H1 (cell line): ENCODE measurements around the gene NOL9. TPM values are rescaled to one million over a fixed set of nuclear protein-coding genes. Genes with fewer than 3 reads are reported as not detected.

ENCODE experiments used
- CTCF ChIA-PET: fragments of 300-600 bp; sonication (Branson Sonifier 250); formaldehyde crosslinking; loops from one replicate; lab custom pipeline; 2021; ENCODE audit not compliant: partially characterized antibody; lab: Charles Lee
- POLR2A ChIA-PET: fragments of 300-600 bp; sonication (Branson Sonifier 250); formaldehyde crosslinking; loops from one replicate; lab custom pipeline; 2021; ENCODE audit warnings: inconsistent platforms; ENCODE audit not compliant: partially characterized antibody; lab: Charles Lee
- DNase-seq, 2 experiments: peaks; one replicate each; pipeline versions ENCODE4 v3.0.0 to v3.0.0-alpha.2; 2010 to 2022; ENCODE audit warnings: low spot score in 2 of 2, low read depth in 1 of 2, mixed read lengths in 1 of 2
- FAIRE-seq: peaks from 2 replicates; lab custom pipeline; 2011; peaks lifted over from hg19 to GRCh38; lab: Jason Lieb, UNC
- H2AFZ ChIP-seq: 2 replicates; pipeline ENCODE4 v1.8.1; 2012; ENCODE audit warnings: low read length, inconsistent platforms
- H2AK5ac ChIP-seq: 2 replicates; pipeline ENCODE4 v1.6.1; 2013; ENCODE audit warnings: low read depth, low read length
- H2BK120ac ChIP-seq: replicated peaks from 2 replicates; pipeline ENCODE3; 2013; ENCODE audit warnings: low read depth, low read length, inconsistent platforms
- H2BK12ac ChIP-seq: 2 replicates; pipeline ENCODE4 v1.6.1; 2013; ENCODE audit warnings: low read depth, low read length
- H2BK15ac ChIP-seq: 2 replicates; pipeline ENCODE4 v1.6.1; 2013; ENCODE audit warnings: low read length
- H2BK20ac ChIP-seq: 2 replicates; pipeline ENCODE4 v1.6.1; 2013; ENCODE audit warnings: low read length
- H2BK5ac ChIP-seq: 2 replicates; pipeline ENCODE4 v1.6.1; 2013; ENCODE audit warnings: low read depth, low read length
- H3K14ac ChIP-seq: 2 replicates; pipeline ENCODE4 v1.6.1; 2013; ENCODE audit warnings: inconsistent platforms; ENCODE audit not compliant: insufficient read length
- H3K18ac ChIP-seq: 2 replicates; pipeline ENCODE4 v1.6.1; 2013; ENCODE audit warnings: low read length; ENCODE audit errors: extremely low read depth
- H3K23ac ChIP-seq: 2 replicates; pipeline ENCODE4 v1.6.1; 2013; ENCODE audit warnings: inconsistent platforms; ENCODE audit not compliant: insufficient read length
- H3K23me2 ChIP-seq: 2 replicates; pipeline ENCODE4 v1.6.1; 2013; ENCODE audit warnings: low read depth, low read length
- H3K27ac ChIP-seq: 2 replicates; pipeline ENCODE4 v1.6.1; 2011; ENCODE audit warnings: low read depth, low read length, inconsistent platforms
- H3K27me3 ChIP-seq, 4 experiments: replicated peaks in 1 of 4; 1 replicate in 1 of 4; 2 replicates in 3 of 4; pipeline versions ENCODE4 v1.6.1 to v1.8.1; 2011 to 2013; ENCODE audit warnings: low read length in 3 of 4, mild to moderate bottlenecking in 3 of 4, inconsistent platforms in 2 of 4, mixed read lengths in 2 of 4, moderate library complexity in 1 of 4; ENCODE audit not compliant: control insufficient read depth in 3 of 4, insufficient read depth in 3 of 4; ENCODE audit errors: extremely low read depth in 1 of 4
- H3K36me3 ChIP-seq, 4 experiments: 2 replicates each; pipeline versions ENCODE4 v1.6.1 to v1.8.1; 2011 to 2013; ENCODE audit warnings: mild to moderate bottlenecking in 4 of 4, low read length in 3 of 4, moderate library complexity in 2 of 4, control low read depth in 1 of 4, inconsistent platforms in 1 of 4; ENCODE audit not compliant: insufficient read depth in 4 of 4, control insufficient read depth in 2 of 4
- H3K4ac ChIP-seq: replicated peaks from 2 replicates; pipeline ENCODE3; 2013; ENCODE audit warnings: low read length, low read depth, mixed read lengths, inconsistent platforms; ENCODE audit not compliant: insufficient read length
- H3K4me1 ChIP-seq, 4 experiments: replicated peaks in 1 of 4; 1 replicate in 1 of 4; 2 replicates in 3 of 4; pipeline versions ENCODE4 v1.6.1 to v1.8.1; 2011 to 2013; ENCODE audit warnings: low read length in 3 of 4, inconsistent platforms in 2 of 4, mixed read lengths in 1 of 4; ENCODE audit not compliant: insufficient read depth in 4 of 4, control insufficient read depth in 3 of 4
- H3K4me2 ChIP-seq, 2 experiments: 2 replicates each; pipeline versions ENCODE4 v1.6.1 to v1.8.1; 2011 to 2013; ENCODE audit warnings: low read depth in 2 of 2, low read length in 2 of 2, control low read depth in 1 of 2, inconsistent platforms in 1 of 2, mild to moderate bottlenecking in 1 of 2; ENCODE audit not compliant: insufficient read depth in 1 of 2
- H3K4me3 ChIP-seq, 4 experiments: fragments of 200-600, 300-600 bp in 1 of 4; sonication (generic), shearing (Covaris generic), sonication (Bioruptor Twin) in 1 of 4; 2 replicates each; pipeline versions ENCODE4 v1.5.1 to v1.8.1; 2011 to 2016; ENCODE audit warnings: low read length in 4 of 4, low read depth in 3 of 4, control low read depth in 2 of 4, inconsistent platforms in 2 of 4, mild to moderate bottlenecking in 2 of 4, mixed read lengths in 1 of 4, moderate library complexity in 1 of 4; ENCODE audit not compliant: insufficient read depth in 2 of 4; ENCODE audit errors: extremely low read depth in 1 of 4
- H3K56ac ChIP-seq: replicated peaks from 2 replicates; pipeline ENCODE3; 2013; ENCODE audit warnings: low read depth, mild to moderate bottlenecking, mixed read lengths, low read length, inconsistent platforms; ENCODE audit not compliant: insufficient read length
- H3K79me1 ChIP-seq: 2 replicates; pipeline ENCODE4 v1.6.1; 2013; ENCODE audit warnings: low read depth, low read length, control low read depth
- H3K79me2 ChIP-seq, 2 experiments: 2 replicates each; pipeline versions ENCODE4 v1.6.1 to v1.8.1; 2012 to 2013; ENCODE audit warnings: low read length in 2 of 2, mild to moderate bottlenecking in 2 of 2, inconsistent platforms in 1 of 2; ENCODE audit not compliant: insufficient read depth in 2 of 2, control insufficient read depth in 1 of 2
- H3K9ac ChIP-seq, 4 experiments: replicated peaks in 1 of 4; 1 replicate in 1 of 4; 2 replicates in 3 of 4; pipeline versions ENCODE4 v1.6.1 to v1.8.1; 2011 to 2013; ENCODE audit warnings: low read depth in 3 of 4, low read length in 3 of 4, control low read depth in 2 of 4, mild to moderate bottlenecking in 2 of 4, moderate library complexity in 2 of 4, inconsistent platforms in 1 of 4; ENCODE audit errors: extremely low read depth in 1 of 4
- H3K9me3 ChIP-seq, 2 experiments: 2 replicates each; pipeline versions ENCODE4 v1.6.1 to v1.8.1; 2012 to 2013; ENCODE audit warnings: mild to moderate bottlenecking in 2 of 2, moderate library complexity in 2 of 2, control low read depth in 1 of 2, inconsistent platforms in 1 of 2, low read depth in 1 of 2, low read length in 1 of 2, mixed read lengths in 1 of 2; ENCODE audit not compliant: insufficient read depth in 2 of 2
- H4K20me1 ChIP-seq, 2 experiments: replicated peaks in 1 of 2; 2 replicates each; pipeline versions ENCODE3 to v1.8.1; 2011 to 2013; ENCODE audit warnings: inconsistent platforms in 2 of 2, low read length in 2 of 2, mild to moderate bottlenecking in 1 of 2; ENCODE audit not compliant: insufficient read depth in 2 of 2, control insufficient read depth in 1 of 2
- H4K5ac ChIP-seq: 2 replicates; pipeline ENCODE4 v1.6.1; 2013; ENCODE audit warnings: low read length, low read depth, mixed read lengths, inconsistent platforms; ENCODE audit not compliant: insufficient read length
- H4K8ac ChIP-seq: 2 replicates; pipeline ENCODE4 v1.8.0; 2013; ENCODE audit warnings: mild to moderate bottlenecking, moderate library complexity, low read length, inconsistent platforms; ENCODE audit not compliant: insufficient read depth; ENCODE audit errors: extremely low read depth
- H4K91ac ChIP-seq: replicated peaks from 2 replicates; pipeline ENCODE3; 2013; ENCODE audit warnings: low read length, mixed read lengths, inconsistent platforms; ENCODE audit not compliant: insufficient read length
- CREB1 ChIP-seq: IDR thresholded peaks from 2 replicates; pipeline ENCODE4 v1.6.1; 2012; ENCODE audit warnings: inconsistent platforms
- E2F6 ChIP-seq: IDR thresholded peaks from 2 replicates; pipeline ENCODE4 v1.6.1; 2012; ENCODE audit warnings: inconsistent platforms
- EZH2 ChIP-seq: fragments of 200-600 bp; sonication (generic); IDR thresholded peaks from 2 replicates; pipeline ENCODE4 v1.7.1; 2012; ENCODE audit warnings: low read depth, mild to moderate bottlenecking, moderate library complexity, low read length, inconsistent platforms; ENCODE audit not compliant: severe bottlenecking
- JUN ChIP-seq: IDR thresholded peaks from 2 replicates; pipeline ENCODE4 v1.6.1; 2011; ENCODE audit warnings: low read depth, mild to moderate bottlenecking, improper control_type of control experiment, low read length
- MAX ChIP-seq: IDR thresholded peaks from 2 replicates; pipeline ENCODE4 v1.6.1; 2012; ENCODE audit warnings: inconsistent platforms
- SIN3A ChIP-seq, 2 experiments: IDR thresholded peaks in 1 of 2; conservative IDR thresholded peaks in 1 of 2; 2 replicates each; pipeline ENCODE4 v1.6.1; 2011 to 2012; ENCODE audit warnings: low read length in 2 of 2, improper control_type of control experiment in 1 of 2, low read depth in 1 of 2, mild to moderate bottlenecking in 1 of 2
- SP4 ChIP-seq: IDR thresholded peaks from 2 replicates; pipeline ENCODE4 v1.6.1; 2012; ENCODE audit warnings: low read length, inconsistent platforms
- TEAD4 ChIP-seq: IDR thresholded peaks from 2 replicates; pipeline ENCODE4 v1.6.1; 2012; ENCODE audit warnings: low read depth, low read length, inconsistent platforms, mixed read lengths
- WGBS, 2 experiments: shearing (Covaris generic) in 1 of 2; methylation state at CpG; one replicate each; pipeline versions ENCODE4 v1.1.6 to v1.1.7; 2013 to 2015; ENCODE audit warnings: low lambda C conversion rate in 2 of 2, mixed read lengths in 2 of 2, inconsistent platforms in 1 of 2, low coverage in 1 of 2, missing lambda C conversion rate in 1 of 2; ENCODE audit not compliant: insufficient replicate concordance in 2 of 2, insufficient coverage in 1 of 2, insufficient read length in 1 of 2; ENCODE audit errors: extremely low coverage in 1 of 2, missing lambda C conversion rate in 1 of 2; 5-methylcytosine and 5-hydroxymethylcytosine counted together
- polyA plus RNA-seq, 7 experiments: library from polyadenylated mRNA; depleted of rRNA in 3 of 7; stranded (reverse) in 5 of 7; unstranded in 2 of 7; fragments of >200 nt in 5 of 7; fragments of 200-250 nt in 2 of 7; gene quantifications; 1 replicate in 5 of 7; 2 replicates in 1 of 7; 4 replicates in 1 of 7; pipeline versions ENCODE4 v1.2.1 to v1.2.3, GENCODE V29; 2011 to 2013; ENCODE audit warnings: missing spikeins in 2 of 7, mixed read lengths in 2 of 7
- total RNA-seq: library from RNA; stranded (reverse); fragmentation: NEBNext Ultra II Directional; extraction: Animal tissue kit (Norgen Biotek cat#: 25700); gene quantifications from 2 replicates; pipeline ENCODE4 v1.2.1, GENCODE V29; 2021

Gene NOL9
- total and polyA plus RNA-seq, 2 of the 8 experiments (the other 6 are each of a cell fraction or from before 2014, with no cell fraction given), result 17.1 to 38.1 TPM

GRCh38 chr1:6490181-6491080, 63.9 kb downstream of the NOL9 start:
- Histone ChIP-seq H3K9ac (peak overlapping the region in 1 of 4 experiments; percentile 34; a peak in 2 of 7 replicates), H2AK5ac (no peak overlapping the region), H3K4ac (peak overlapping the region; percentile 51), H4K91ac (peak overlapping the region; percentile 88), H3K56ac (peak overlapping the region; percentile 87), H3K79me1 (no peaks in the 10 kb centered on the region; the same call in 1 of the 2 replicates), H3K14ac (no peak overlapping the region), H2BK5ac (peak overlapping the region; percentile 60; the same call in 1 of the 2 replicates), H3K27ac (no peak overlapping the region), H2BK15ac (peak overlapping the region; percentile 61; the same call in 1 of the 2 replicates), H4K8ac (peak overlapping the region; percentile 80), H4K5ac (peak overlapping the region; percentile 75), H2AFZ (peak overlapping the region; percentile 7; the same call in 1 of the 2 replicates), H3K79me2 (no peaks in the 10 kb centered on the region), H3K27me3 (no peaks in the 10 kb centered on the region; a peak in 2 of 7 replicates), H2BK12ac (no peak overlapping the region), H2BK120ac (peak overlapping the region; percentile 82), H3K4me3 (peak overlapping the region; percentile 45 to 80 (median 68)), H4K20me1 (peaks cover 2 to 3% of the 10 kb centered on the region in 2 experiments), H3K23me2 (peaks cover 13% of the 10 kb centered on the region; the same call in 1 of the 2 replicates), H3K4me2 (peak overlapping the region; percentile 80 to 92), H3K36me3 (no peaks in the 10 kb centered on the region), H3K18ac (peak overlapping the region; percentile 90), H3K23ac (no peak overlapping the region), H3K4me1 (peaks cover 0 to 28% (median 14%) of the 10 kb centered on the region in 4 experiments; a peak in 6 of 7 replicates), H2BK20ac (no peak overlapping the region), H3K9me3 (no peaks in the 10 kb centered on the region)
- CTCF ChIA-PET, result interaction anchor here (0.6 to 12.0 kb wide), 22 partner anchors 8 to 146 kb away, joined by 3 to 168 read pairs (median 4); partner anchors contain the start of gene NOL9
- POLR2A ChIA-PET, result interaction anchor here (0.6 to 1.6 kb wide), 12 partner anchors 12 to 245 kb away, joined by 3 to 8 read pairs (median 3); no protein-coding TSS in a partner anchor
- 2% methylated on average over 36 of the region's 70 CpGs; no CpG with 5 or more reads in 1 of the 2 experiments for WGBS, 2 experiments
- peak in 1 of 2 experiments; percentile 90 for DNase-seq
- FAIRE-seq, result no peak
- TF ChIP-seq CREB1 (peak; percentile 48; the same call in 1 of the 2 replicates), EZH2 (no peak), MAX (peak; percentile 56; the same call in 1 of the 2 replicates), E2F6 (peak; percentile 21; the same call in 1 of the 2 replicates), SIN3A (conservative IDR thresholded peaks at IDR 0.05 in 1 of 2, IDR thresholded peaks at IDR 0.05 in 1 of 2; ENCODE audit: low read depth in 1 of 2, low read length in 2 of 2) (peak in 1 of 2 experiments; percentile 42; a peak in 2 of 4 replicates), SP4 (0 out of 2 replicates have a peak, but pooled peaks have one; percentile 20), TEAD4 (no peak), JUN (no peak)
